Measurements from ENCODE around the gene PLEK. TPM values are rescaled to one million over a fixed set of nuclear protein-coding genes. Genes with fewer than 3 reads are reported as not detected.

PLEK gene
- total and polyA plus RNA-seq, 4 donors, result 2.6 to 40.6 (median 4.6) TPM

DNA sequence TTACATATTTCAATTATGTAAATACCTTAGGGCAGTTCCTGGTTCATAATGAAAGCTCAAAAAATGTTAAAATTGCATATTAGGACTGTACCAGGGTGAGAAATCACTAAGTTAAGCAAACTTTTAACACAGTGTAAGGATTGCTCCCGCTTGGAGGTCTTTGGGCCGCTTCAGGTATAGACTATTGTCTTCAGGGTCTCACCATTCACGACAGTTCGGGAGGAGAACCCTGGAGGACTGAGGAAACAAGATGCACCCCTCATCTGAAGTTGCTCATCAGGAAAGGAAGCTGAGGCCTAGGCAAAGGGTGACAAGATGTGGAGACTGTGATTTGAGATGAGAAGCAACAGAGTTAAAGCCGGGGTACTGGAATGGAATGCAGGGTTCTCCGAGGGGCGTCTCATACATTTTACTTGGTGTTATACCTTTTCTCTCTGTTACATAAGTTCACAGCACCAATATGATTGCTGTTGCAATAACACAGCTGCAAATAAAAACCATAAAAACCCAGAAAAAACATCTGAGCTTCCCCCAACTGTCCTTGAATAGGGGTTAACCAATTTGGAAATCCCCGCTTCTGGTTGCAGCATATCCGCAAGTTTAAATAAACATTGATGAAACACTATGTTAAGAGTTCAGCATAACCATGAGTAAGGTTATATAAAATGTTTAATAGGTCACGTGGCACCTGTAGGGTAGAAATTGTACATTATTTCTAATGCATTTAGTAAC is 61.9 kb downstream of the PLEK start:
- Histone ChIP-seq H3K9me3 (ENCODE audit: control insufficient read depth in 4 of 4, low read length in 3 of 4) (no peaks in the 10 kb centered on the region), H3K36me3 (ENCODE audit: control insufficient read depth in 4 of 4, insufficient read depth in 3 of 4, low read depth in 1 of 4, low read length in 3 of 4) (no peaks in the 10 kb centered on the region), H3K9ac (ENCODE audit: low read depth in 1 of 2, low read length in 2 of 2) (no peak overlapping the region), H3K4me1 (ENCODE audit: control insufficient read depth in 4 of 4, insufficient read depth in 4 of 4, low read length in 3 of 4) (peaks cover 12 to 41% (median 23%) of the 10 kb centered on the region in 4 donors), H3K27ac (ENCODE audit: low read depth in 1 of 2, low read length in 2 of 2) (peak overlapping the region; percentile 67 to 77), H3K4me3 (ENCODE audit: low read depth in 1 of 3, low read length in 3 of 3) (no peak overlapping the region), H3K27me3 (ENCODE audit: control insufficient read depth in 4 of 4, insufficient read depth in 4 of 4, low read length in 3 of 4) (no peaks in the 10 kb centered on the region)
- TF ChIP-seq TAF1 (conservative IDR thresholded peaks at IDR 0.05) (no peak), FOXA1 (IDR thresholded peaks at IDR 0.05) (peak; percentile 47), GABPA (IDR thresholded peaks at IDR 0.05 in 1 of 2, conservative IDR thresholded peaks at IDR 0.05 in 1 of 2) (peak; percentile 52 to 78), FOXA2 (IDR thresholded peaks at IDR 0.05) (peak; percentile 88), HNF4G (IDR thresholded peaks at IDR 0.05) (peak; percentile 21), SP1 (IDR thresholded peaks at IDR 0.05) (peak; percentile 73), REST (IDR thresholded peaks at IDR 0.05) (peak; percentile 35), RXRA (IDR thresholded peaks at IDR 0.05) (peak; percentile 97), EGR1 (IDR thresholded peaks at IDR 0.05; ENCODE audit: low read depth in 2 of 2) (peak in 1 of 2 donors; percentile 55), MAX (IDR thresholded peaks at IDR 0.05) (peak; percentile 74), YY1 (IDR thresholded peaks at IDR 0.05) (peak; percentile 52), HNF4A (conservative IDR thresholded peaks at IDR 0.05) (peak; percentile 62 to 81), NR2F2 (IDR thresholded peaks at IDR 0.05) (peak; percentile 47), RAD21 (IDR thresholded peaks at IDR 0.05) (peak; percentile 24 to 35), JUND (IDR thresholded peaks at IDR 0.05) (peak in 1 of 2 donors; percentile 74), ATF3 (IDR thresholded peaks at IDR 0.05) (peak; percentile 85), CTCF (IDR thresholded peaks at IDR 0.05; ENCODE audit: low read depth, low read length, missing input control) (no peak)
- TF ChIP-seq, protein P1, sequence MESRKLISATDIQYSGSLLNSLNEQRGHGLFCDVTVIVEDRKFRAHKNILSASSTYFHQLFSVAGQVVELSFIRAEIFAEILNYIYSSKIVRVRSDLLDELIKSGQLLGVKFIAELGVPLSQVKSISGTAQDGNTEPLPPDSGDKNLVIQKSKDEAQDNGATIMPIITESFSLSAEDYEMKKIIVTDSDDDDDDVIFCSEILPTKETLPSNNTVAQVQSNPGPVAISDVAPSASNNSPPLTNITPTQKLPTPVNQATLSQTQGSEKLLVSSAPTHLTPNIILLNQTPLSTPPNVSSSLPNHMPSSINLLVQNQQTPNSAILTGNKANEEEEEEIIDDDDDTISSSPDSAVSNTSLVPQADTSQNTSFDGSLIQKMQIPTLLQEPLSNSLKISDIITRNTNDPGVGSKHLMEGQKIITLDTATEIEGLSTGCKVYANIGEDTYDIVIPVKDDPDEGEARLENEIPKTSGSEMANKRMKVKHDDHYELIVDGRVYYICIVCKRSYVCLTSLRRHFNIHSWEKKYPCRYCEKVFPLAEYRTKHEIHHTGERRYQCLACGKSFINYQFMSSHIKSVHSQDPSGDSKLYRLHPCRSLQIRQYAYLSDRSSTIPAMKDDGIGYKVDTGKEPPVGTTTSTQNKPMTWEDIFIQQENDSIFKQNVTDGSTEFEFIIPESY (IDR thresholded peaks at IDR 0.05), result peak; percentile 82
- DNase-seq (ENCODE audit: low spot score), result no peak
- WGBS, result 49% methylated on average over 10 of the region's 10 CpGs
